Astrocyte of the hippocampus (primary cell): ENCODE results near the gene HOXA10.

Experiments
- DNase-seq: peaks from one replicate; pipeline ENCODE4 v3.0.0; 2011; ENCODE audit warnings: low read depth, low spot score

HOXA10 gene

GRCh38 chr7:27156508-27156898, 17.6 kb downstream of the HOXA10 start, which contains the start of gene HOXA7:
TSS of gene HOXA7 (minus strand) at chr7:27156675. CDS start at chr7:27156545, 130 bp downstream.
- DNase-seq, result no peak

- DNase-seq, result no peak
Measured at GRCh38 chr7:27155816-27156507, 18.2 kb downstream of the HOXA10 start.

GRCh38 chr7:27154901-27155815, 19.0 kb downstream of the HOXA10 start:
- DNase-seq, result no peak

- DNase-seq, result no peak
Measured at GRCh38 chr7:27154369-27154768, 19.8 kb downstream of the HOXA10 start.

GRCh38 chr7:27153526-27153925, 20.6 kb downstream of the HOXA10 start:
- DNase-seq, result no peak

GRCh38 chr7:27152816-27153442, 21.2 kb downstream of the HOXA10 start:
- no peak for DNase-seq

GRCh38 chr7:27151931-27152815, 21.9 kb downstream of the HOXA10 start, which contains the start of gene HOXA3:
TSS of gene HOXA3 (minus strand) at chr7:27152583. CDS start at chr7:27110640, 41,943 bp downstream.
- no peak for DNase-seq

- DNase-seq, result no peak
Measured at GRCh38 chr7:27151341-27151930, 22.7 kb downstream of the HOXA10 start.

GRCh38 chr7:27150568-27151340, 23.4 kb downstream of the HOXA10 start:
- peak; percentile 78 for DNase-seq

- no peak for DNase-seq
Measured at GRCh38 chr7:27149842-27150567, 24.1 kb downstream of the HOXA10 start.

GRCh38 chr7:27148756-27149641, 25.1 kb downstream of the HOXA10 start:
- DNase-seq, result no peak

GRCh38 chr7:27148031-27148755, 25.9 kb downstream of the HOXA10 start:
- no peak for DNase-seq

- DNase-seq, result no peak
Measured at GRCh38 chr7:27147199-27148030, 26.7 kb downstream of the HOXA10 start, which contains the start of gene HOXA6. TSS of gene HOXA6 (minus strand) at chr7:27147774. CDS start at chr7:27147749, 25 bp downstream.

- no peak for DNase-seq
Measured at GRCh38 chr7:27146491-27147198, 27.5 kb downstream of the HOXA10 start.

GRCh38 chr7:27145914-27146412, 28.2 kb downstream of the HOXA10 start:
- no peak for DNase-seq
